GM19239 (cell line): Measurements from ENCODE around the gene ZNF622.

Source experiments
- DNase-seq: peaks from one replicate; pipeline ENCODE4 v3.0.0; 2011; ENCODE audit warnings: low spot score; ENCODE audit not compliant: insufficient read length
- FAIRE-seq: peaks from 2 replicates; lab custom pipeline; 2011; peaks lifted over from hg19 to GRCh38; lab: Jason Lieb, UNC

ZNF622 gene, protein sequence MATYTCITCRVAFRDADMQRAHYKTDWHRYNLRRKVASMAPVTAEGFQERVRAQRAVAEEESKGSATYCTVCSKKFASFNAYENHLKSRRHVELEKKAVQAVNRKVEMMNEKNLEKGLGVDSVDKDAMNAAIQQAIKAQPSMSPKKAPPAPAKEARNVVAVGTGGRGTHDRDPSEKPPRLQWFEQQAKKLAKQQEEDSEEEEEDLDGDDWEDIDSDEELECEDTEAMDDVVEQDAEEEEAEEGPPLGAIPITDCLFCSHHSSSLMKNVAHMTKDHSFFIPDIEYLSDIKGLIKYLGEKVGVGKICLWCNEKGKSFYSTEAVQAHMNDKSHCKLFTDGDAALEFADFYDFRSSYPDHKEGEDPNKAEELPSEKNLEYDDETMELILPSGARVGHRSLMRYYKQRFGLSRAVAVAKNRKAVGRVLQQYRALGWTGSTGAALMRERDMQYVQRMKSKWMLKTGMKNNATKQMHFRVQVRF

DNA sequence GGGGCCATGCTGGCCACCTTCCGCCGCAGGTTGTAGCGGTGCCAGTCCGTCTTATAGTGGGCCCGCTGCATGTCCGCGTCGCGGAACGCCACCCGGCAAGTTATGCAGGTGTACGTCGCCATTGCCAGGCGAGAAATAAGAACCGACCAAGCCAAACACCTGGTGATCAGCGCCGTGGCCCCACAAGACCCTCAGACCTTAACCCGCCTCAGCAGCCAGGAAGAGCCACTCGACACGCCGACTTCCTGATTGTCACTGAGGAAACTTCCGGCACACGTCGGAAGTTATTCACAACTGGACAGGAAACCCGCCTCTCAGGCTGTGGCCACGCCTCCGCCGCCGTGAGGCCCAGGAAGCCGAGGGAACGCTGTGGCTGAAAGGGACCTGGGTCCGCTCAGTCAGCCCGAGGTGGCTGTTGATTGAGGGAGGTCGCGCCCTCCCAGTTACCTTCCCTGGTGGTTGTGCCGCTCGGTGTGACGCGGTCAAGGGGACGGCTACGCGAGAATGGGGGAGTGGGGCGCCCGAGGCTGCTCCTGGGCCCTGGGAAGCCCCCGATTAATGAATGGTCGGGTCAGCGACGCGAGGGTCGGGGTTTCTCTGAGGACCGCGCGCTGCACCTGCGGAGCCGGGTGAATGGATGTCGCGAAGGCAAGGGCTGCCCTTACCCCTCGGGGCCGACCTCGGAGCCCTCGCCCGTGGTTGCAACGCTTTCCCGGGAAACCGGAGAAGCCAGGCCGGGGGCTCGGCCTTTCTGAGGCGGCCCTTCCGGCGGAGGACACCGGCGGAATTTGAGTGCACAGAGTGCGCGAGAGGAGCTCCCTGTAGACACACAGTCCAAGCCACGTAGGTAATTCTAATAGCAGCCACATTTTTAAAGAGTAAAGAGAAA, at the start of gene ZNF622:
Gene ZNF622 (minus strand): TSS at position 257 of the 889 bp plus-strand sequence. CDS start 135 bp downstream, at position 122.
- FAIRE-seq, result peak; percentile 90
- DNase-seq, result peak; percentile 60

DNA sequence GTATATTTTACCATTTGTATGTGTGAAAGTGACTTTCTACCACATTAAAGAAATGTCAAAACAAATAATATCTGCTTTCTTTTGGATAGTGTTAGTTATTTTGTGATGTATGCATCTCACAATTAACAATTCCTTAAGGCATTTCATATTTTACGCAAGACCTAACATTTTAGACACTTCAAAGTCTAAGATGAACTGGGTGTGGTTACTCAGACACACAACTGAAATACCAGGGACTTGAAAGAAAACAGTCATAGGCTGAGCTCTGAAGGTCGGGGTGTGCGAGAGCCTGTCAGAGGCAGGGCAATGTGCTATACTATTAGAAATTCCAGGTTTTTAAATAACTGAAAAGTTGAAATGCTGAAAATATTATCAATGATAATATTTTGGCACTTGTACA, 44.5 kb upstream of the ZNF622 start:
- FAIRE-seq (no peak), DNase-seq (no peak)

DNA sequence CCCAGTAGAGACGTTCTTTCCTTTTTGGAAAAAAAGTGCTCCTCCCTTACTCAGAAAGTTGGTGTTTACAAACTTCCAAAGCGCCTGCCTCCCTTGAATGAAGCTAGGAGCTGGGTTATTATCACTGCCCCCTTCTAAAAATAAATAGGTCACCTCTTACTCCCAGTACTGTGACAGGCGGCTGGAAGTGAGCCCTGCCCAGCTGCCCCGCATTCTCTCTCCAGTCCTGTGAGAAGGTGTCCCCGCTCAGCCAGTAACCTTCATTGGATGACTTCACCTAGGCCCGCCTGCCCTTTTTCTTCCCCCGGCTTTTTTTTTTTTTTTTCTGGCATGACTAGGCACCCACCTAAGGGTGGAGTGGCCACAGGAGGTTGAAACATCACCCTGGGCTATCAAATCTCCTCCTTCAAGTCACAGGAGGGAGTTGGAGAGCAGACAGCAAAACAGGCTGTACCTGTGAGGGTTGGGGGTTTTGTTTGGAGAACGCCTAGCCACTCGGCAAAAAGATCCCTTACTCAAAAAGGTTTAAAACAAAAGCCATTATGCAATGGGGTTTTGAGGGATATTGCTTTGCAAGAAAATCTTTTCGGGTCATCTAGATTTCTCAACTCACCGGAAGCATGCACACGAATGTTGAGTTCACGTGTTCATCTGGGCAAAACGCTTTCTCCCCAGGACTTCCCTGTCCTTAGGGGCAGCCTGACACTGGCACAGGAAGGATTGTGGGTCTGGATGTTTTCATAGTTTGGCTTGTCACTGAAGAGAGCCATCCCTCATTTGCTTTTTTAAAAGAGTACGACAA, 43.3 kb upstream of the ZNF622 start:
- FAIRE-seq, result no peak
- no peak for DNase-seq

DNA sequence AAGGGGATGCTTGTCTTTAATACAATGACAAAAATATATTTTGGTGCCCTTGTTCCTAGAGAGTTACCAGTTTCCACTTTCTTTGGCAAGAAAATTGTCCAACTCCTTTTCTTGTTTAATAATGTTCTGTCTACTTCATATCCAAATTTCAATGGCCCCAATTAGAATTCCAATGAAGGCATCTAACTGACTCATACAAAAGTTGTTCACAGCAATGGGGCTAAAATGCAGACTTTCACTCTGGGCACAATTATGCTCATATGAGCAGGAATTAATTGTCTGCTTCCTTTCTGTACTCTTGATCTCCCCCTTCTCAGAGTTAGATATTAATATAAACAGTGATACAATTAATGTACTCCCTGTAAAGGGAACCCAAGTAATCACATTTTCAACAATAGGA, 42.1 kb upstream of the ZNF622 start:
- FAIRE-seq, result no peak
- no peak for DNase-seq

DNA sequence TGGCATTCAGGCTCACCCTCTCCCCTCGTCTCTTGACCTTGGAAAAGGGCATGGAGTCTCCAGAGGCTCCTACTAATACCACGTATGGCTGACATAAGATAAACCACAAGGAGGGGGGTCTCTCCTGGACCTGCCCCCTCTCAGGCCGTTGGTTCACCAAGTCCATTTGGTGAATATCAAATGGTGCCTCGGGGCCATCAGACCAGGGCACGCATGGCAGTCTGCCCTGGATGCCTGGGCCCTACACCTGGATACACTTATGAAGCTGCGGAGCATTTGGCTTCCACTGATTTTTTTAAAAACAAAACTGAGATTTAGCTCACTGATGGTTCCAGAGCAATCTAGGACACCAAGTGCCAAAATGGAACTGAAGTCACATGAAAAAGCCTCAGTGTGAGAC, 40.3 kb upstream of the ZNF622 start:
- DNase-seq (no peak), FAIRE-seq (no peak)

DNA sequence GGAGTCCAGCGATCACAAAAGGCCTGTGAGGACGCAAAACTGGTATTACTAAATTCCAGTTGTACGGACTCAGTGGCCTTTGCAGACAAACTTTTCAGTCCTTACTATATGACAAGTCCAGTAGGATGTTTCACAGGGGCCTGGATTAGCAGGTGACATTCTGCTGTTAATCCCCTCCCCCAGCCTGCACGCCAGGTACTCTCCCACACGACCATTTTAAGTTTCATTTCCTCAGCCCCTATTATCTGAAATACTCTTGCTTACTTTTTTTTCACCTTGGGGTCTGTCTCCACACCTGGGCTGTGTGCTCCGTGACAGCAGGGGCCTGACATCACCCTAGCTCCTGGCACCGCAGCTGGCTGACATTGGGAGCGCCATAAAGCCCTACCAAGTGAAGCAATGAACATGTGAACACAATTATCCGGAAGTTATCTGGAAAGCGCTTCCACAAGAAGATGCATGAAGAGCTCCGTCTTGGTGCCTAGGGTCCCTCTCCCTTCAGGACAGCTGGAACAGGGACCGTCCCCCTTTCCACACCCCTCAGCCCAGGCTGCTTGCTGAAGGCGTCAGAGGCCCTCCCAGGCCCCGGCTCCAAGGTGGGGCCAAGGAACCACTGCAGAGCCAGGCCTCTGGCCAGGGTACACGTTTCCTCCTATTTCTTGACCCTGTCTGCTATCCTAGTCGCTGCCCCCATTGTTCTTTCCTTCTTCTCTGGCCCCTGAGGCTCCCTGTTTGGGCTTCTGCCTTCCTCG, 39.7 kb upstream of the ZNF622 start:
- DNase-seq (no peak), FAIRE-seq (no peak)

DNA sequence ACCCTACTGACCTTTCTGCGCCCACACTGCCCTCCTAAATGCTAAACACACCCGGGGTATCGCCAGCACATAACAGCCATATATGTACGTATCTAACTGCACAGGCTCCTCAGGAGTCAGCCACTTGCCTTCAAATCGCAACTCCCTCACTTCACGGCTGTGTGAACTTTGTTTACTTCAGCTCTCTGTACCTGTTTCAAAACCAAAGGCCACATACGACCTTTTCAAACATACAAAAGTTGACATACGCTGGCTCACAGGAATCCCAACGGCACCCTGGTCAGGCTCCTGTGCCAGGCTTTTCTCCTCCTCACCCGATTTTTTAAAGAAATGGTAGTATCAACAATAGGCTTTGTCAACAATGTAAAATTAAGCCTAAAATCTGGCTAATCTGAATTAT, 39.0 kb upstream of the ZNF622 start:
- DNase-seq (no peak), FAIRE-seq (no peak)

DNA sequence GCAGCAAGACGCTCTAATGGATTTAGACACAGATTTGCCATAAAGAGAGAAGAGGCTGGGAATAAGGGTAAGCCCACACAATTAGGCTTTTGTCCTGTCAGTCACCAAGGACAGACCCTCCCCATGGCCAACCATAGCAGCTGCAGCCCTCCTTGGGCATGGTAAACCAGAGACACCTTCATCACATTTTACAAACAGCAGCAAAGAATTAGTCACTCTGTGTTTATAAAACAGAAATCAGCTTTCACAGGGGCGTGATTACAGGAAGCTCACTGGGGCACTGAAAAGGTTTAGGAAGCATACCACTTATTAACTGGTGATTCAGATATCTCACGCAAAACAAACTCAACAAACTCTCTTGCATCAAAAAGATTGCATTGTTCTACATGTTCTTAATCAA, 37.3 kb upstream of the ZNF622 start:
- DNase-seq, result no peak

DNA sequence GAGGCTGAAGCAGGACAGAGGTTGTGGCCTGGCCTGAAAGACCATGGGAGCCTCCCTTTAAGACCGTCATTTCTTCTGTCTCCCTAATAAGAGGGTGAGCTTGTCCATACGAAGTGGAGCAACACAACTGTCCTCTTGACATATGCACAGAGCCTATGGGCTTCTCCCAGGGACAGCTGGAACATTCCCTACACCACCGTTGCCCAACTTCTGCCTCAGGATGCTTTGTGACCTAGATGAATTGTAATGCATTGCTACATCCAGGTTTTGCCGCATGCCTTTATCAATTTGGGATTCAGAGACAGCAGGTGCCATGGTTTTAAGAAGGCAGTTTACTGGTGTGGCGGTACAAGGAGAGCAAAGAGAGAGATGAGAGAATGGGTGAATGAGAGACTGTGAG, 34.4 kb upstream of the ZNF622 start:
- no peak for FAIRE-seq
- no peak for DNase-seq

More for the DNA sequence above, 37.3 kb upstream of the ZNF622 start:
- FAIRE-seq, result no peak

DNA sequence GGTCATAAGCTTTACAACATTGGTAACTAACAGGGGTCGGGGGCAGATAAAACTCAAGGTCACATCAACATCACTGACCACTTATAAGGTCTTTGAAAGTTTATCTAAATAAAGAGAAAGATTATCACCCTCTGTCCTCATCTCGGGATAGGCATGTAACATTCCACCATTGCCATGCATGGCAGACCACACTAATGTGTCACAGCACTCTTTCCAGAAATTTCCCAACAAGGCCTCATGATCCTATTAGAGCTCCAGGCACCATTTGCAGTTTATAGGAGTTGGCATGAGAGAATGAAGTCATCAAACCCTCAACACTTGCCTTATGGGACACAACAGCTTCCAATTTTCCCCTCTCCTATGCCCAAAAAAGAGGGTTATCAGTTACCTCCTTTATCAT, 31.9 kb upstream of the ZNF622 start:
- FAIRE-seq (no peak), DNase-seq (no peak)

DNA sequence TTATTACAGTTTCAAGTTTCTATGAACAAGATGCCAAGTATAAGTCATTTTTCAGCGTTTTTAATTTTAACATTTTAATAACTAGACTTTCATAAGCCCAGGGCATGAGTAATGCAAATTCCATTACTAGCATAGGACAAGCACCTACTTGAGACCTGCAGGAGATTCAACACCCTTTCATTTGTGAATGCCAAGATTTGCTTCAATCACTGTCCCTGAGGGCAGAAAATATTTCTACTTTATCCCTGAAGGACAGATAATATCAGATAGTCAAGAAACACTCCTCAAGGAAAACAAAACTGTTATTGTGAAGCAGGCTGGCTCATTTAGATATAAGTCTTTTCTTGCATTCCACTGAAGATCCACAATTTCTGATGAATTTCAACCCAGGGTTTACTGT, 27.7 kb upstream of the ZNF622 start:
- DNase-seq (no peak), FAIRE-seq (no peak)

DNA sequence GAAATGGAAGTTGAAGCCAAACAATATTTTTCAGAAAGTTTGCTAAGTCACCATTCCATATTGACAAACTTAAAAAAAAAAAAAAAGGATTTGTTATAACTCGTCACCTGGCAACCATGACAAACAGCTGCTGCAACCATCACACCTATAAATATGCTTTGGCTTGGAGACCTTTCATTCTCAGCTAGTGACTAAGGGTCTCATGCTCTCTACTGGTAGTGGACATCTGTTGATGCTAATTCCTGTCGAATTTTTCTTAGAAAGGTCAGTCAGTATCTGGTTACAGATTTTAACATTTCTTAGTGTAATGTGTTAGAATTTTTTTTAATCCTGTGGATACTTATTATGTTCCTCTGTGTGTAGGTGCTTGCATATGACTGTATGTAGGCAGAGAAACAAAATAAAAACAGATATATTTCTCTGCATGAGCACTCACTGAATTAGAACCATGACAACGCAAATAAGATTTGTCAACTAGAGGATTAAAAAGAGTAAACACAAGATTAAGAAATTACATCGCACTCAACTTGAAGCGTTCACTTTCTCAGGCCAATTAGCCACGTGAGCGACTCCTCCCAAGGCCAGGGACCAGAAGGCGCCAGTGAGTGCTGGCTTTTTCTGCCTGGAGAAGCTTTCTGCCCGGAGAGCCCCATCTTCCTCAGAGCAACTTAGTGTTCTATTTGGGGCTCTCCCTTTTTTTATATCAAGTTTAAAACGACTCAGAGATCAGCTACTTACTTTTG, 27.0 kb upstream of the ZNF622 start:
- DNase-seq (no peak), FAIRE-seq (no peak)

DNA sequence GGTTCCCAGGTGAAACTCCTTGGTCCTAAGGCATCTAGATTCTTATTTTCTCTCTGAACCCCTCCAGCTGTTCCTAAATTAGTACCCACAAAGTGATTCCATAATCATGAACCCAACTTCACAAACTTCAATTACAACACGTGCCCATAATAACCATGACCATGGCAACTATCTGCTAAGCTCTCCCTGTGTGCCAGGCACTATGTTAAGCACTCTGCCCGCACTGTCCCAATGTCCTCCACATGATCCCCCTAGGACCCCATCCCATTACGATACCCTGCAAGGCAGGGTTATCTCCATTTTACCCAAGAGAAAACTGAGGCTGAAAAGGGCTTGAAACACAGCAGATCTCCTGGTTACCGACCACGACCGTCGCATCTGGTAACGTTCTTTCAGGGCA, 25.3 kb upstream of the ZNF622 start:
- DNase-seq (no peak), FAIRE-seq (no peak)

DNA sequence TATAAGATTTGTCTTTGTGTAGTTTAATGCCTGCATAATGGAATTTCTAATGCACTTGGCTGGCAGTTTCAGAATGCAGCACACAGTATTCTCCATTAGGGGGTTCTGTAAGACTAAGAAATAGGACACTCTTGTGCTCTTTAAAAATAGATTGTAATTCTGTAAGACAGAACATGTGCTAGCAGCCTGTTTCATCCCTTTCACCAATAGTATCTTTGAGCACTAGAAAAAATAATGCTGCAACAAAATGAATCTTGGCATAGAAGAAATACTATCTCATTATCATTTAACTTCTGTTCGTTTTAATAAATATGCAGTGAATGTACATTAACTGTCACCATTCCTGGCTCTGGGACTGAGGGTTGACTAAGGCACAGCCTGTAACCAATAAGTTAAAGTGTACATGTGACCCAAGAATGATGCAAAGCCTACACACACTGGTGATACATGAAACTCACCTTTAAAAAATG, 23.8 kb upstream of the ZNF622 start:
- FAIRE-seq (no peak), DNase-seq (no peak)

DNA sequence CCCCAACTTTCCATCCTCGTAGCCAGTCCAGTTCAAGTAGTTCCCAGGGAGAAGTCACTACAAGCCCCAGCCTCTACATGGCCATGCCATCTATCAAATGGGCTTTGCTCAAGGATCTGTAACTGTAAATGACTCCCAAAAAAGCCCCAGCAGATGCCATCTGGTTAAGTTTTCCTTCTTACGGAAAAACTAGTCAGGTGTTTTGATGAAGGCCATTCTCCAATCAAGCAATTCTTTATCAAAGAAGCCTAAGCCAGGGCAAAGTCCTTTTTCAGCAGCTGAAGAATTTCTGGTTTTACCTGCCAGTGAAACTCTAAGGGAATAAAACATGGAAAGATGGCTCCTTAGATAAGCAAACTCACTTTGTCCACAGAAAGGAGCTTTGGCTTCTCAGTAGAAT, 21.9 kb upstream of the ZNF622 start:
- DNase-seq, result no peak
- no peak for FAIRE-seq

DNA sequence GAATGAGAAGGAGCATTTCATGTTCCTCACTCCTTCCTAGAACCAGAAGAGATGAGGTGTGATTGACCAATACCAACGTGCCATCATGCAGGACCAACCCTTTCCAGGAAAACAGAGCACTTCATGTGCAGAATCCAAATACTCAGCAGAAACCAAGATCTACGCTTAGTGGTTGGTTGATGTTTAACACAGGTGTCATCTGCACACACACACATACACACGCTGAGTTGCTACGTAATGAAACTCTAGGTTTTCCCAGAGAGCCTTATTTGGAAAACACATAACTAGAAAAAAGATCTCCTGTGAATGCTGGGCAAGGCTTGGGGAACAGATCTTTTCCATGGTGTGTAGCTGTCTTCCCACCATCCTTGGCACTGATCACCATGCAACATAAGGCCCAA, 21.1 kb upstream of the ZNF622 start:
- DNase-seq (no peak), FAIRE-seq (no peak)

DNA sequence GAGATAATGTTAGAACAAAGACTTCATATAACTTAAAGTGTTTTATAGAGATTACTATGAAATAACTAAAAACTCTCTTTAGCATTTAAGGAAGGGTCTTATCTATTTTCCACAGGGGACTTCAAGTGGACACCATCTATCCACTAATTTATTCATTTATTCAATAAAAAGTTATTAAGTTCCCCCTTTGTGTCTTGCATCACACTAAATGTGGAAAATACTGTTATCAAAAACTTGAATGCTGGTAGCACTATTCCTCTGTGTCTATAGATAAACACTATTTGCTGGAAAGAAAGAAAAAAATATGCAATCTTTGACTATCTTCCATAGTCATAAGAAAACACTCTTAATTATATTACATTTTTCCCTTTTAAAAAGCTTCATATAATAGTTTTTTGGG, 20.1 kb upstream of the ZNF622 start:
- DNase-seq (no peak), FAIRE-seq (no peak)

DNA sequence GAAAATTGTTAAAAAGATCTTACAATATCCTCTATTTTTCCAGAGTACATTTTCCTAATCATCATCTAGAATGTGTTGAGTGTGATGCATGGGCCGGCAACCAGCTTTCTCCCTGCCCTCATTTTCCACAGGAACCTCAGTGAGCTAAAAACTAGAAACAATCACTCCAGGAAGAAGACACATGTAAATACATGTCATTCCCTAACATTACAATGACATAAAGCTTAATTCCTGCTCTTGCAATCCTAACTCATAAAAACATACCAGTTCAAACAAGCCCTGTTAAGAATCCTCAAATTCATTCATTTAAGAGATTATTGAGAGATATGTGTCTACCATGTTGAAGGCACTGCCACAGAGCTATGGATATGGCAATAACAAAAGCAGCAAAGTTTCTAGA, 18.5 kb upstream of the ZNF622 start:
- FAIRE-seq (no peak), DNase-seq (no peak)

DNA sequence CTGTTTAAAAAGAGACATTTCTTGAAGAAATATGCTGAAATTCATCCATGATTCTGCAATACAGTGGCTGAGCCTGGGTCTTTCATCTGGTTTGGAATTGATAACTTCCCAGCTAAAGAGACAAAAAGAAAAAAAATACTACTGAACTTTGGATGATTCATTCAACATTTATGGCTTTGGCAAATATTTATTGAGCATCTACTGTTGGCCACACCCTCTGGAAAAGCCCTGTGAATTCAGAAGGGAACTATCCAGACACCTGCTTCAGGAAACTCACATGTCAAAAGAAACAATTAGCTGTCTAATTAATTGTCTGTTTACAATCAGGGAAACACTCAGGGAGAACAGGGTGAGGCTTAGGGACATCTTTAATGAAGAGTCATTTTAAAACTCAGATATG, 17.8 kb upstream of the ZNF622 start:
- no peak for DNase-seq
- FAIRE-seq, result no peak
